Sigmoid colon (tissue), 4 donors: Measurements from ENCODE around the gene ALS2.

ENCODE experiments used
- CTCF ChIP-seq, 4 experiments: fragments of 450-650 bp in 3 of 4; fragments of 200-600 bp in 1 of 4; IDR thresholded peaks; one replicate each; pipeline ENCODE4 v1.5.1; 2016 to 2019; ENCODE audit warnings: antibody characterized with exemption in 4 of 4, mild to moderate bottlenecking in 3 of 4, moderate library complexity in 2 of 4
- EP300 ChIP-seq, 4 donors: sonication (generic); formaldehyde crosslinking; IDR thresholded peaks; one replicate each; pipeline ENCODE4 v1.6.1; 2017; ENCODE audit warnings: antibody characterized with exemption in 4 of 4
- POLR2A ChIP-seq, 2 donors: fragments of 450-650 bp; IDR thresholded peaks; one replicate each; pipeline ENCODE4 v1.6.1; 2016; ENCODE audit warnings: antibody characterized with exemption in 2 of 2, mild to moderate bottlenecking in 2 of 2, moderate library complexity in 2 of 2
- POLR2AphosphoS5 ChIP-seq, 4 donors: sonication (generic); formaldehyde crosslinking; IDR thresholded peaks; one replicate each; pipeline ENCODE4 v1.6.1; 2017; ENCODE audit warnings: antibody characterized with exemption in 4 of 4

- TF ChIP-seq CTCF (IDR thresholded peaks at IDR 0.05), result no peak
- TF ChIP-seq POLR2A (IDR thresholded peaks at IDR 0.05), result no peak
- no peak for TF ChIP-seq POLR2AphosphoS5 (IDR thresholded peaks at IDR 0.05)
- TF ChIP-seq EP300 (IDR thresholded peaks at IDR 0.05), result no peak
Observed at GRCh38 chr2:201793631-201794030, 12.9 kb upstream of the ALS2 start.
